ENCODE data around the gene PBLD.

The PBLD gene

DNA sequence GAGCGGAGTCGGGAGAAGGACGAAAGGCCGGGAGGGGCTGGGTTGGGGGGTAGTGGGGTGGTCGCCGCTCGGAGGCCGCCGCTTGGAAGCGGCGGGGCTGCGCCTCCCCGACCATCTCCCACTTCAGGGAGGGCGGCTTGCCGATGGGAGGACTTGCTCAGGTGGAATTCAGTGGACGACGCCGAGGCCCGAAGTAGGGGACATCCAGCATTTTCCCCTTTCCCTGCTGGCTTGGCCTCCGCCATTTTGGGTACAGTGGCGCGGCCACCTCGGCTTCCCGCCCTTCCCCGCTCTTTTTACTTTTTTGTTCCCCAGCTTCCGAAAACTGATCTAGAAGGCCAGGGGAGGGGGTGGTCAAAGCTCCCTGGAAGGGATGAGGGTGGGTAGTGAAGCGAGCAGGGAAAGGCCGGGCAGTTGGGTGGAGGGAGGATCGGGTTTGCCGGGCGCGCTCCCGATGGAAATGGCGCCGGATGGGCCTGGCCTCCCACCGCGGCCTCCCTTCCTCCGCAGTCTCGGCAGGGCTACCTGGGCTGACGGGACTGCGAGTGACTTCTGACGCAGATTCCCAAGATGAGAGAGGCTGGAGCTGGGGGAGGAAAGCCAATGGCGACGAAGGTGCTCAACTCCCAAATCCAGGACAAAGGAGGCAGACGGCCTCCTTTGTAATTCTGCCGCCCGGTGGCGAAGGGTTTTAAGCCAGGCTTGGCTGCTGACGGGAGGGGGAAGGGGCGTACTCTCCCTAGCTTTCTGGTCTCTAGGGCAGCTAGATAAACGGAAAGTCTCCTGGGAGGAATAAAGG, at the start of gene PBLD:
TSS of gene PBLD (minus strand) at position 670 of the 799 bp plus-strand sequence. CDS start 26,084 bp downstream, outside the sequence.
- peak; percentile 72 for DNase-seq

DNA sequence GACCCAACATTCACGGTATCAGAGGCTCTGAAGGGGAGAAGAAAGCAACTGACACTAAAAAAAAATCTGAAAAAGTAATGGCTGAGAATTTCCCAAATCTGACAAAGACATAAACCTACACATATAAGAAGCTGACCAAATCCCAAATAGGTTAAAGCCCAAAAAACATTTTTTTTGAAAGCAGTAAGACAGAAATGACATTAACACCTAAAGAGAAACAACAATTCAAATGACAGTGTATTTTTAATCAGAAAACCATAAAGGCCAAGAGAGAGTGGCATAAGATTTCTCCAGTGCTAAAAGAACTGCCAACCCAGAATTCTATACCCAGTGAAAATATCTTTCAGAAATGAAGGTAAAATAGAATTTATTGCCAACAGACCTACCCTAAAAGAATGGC, 38.9 kb upstream of the PBLD start:
- DNase-seq: no peak

DNA sequence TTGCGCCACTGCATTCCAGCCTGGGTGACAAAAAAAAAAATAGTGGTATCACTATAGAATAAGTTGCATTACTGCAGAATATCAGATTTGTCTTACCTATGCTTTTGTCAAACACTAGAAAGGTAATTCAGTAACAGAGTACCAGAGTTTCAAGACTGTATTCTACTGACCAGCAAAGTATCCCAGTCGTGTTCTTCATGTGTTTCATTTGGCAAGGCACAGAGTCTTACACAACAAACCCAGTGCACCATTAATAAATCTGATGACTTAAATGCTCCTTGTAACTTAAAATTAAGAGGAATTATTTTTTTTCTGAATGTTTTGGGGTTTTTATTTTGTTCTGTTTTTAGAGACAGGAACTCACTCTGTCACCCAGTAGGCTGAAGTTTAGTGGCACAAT, 34.4 kb upstream of the PBLD start:
- DNase-seq: no peak

DNA sequence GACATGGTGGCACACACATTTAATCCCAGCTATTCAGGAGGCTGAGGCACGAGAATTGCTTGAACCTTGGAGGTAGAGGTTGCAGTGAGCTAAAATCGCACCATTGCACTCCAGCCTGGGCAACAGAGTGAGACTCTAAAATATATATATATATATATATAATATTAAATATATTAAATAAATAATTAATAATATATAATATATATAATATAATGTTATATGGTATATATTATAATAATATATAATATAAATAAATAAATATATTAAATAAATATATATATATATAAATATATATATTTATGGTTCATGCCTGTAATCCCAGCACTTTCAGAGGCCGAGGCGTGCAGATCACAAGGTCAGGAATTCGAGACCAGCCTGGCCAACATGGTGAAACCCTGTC, 33.9 kb upstream of the PBLD start:
- DNase-seq: no peak

DNA sequence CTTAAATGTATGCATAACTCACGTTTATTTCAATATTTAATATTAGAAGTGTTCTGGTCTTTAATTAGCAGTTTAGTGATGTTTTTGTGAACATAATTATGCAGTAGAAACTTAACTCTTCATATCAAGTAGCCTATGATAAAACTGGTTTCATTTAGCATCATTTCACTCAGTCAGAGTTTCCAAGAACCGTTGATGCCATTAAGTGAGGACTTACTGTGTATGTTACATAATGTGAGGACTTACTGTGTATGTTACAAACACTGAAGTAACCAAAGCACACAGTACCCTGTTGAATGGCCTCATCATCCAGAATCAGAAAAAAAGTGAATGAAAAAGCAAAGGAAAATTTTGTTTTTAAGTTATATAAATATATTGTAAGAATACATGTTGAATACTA, 32.9 kb upstream of the PBLD start:
- DNase-seq: no peak

DNA sequence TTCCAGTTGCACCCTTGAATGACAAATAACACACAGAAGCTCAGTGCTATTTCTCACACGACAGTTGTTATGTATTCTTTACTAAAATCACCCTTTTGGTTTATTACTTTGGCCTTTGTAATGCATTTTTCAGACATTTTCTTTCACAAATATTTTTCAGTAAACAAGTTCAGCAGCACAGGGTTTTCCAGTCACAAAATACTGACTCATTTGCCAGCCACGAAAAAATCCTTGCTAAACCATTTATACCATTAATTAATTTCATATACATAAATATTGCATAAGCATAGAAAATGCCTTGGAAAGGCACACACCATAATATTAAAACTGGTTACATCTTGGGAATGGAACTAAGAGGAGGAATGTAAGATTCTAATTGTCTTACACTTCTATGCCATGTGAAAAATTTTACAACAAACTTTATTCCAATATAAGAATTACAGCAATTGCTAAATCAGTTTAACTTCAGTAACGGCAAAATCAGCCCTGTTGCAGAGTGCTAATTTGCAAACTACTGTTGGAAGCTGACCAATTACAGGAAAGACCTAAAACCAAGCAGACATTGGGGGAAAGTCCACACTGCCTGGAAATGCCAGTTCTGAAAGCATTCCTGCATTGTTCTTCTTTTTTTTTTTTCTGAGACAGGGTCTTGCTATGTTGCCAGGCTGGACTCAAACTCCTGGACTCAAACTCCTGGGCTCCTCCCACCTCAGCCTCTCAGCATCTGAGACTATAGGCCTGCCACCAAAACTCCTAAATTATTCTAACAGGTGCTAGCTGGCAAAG, 31.6 kb upstream of the PBLD start:
- DNase-seq: no peak

DNA sequence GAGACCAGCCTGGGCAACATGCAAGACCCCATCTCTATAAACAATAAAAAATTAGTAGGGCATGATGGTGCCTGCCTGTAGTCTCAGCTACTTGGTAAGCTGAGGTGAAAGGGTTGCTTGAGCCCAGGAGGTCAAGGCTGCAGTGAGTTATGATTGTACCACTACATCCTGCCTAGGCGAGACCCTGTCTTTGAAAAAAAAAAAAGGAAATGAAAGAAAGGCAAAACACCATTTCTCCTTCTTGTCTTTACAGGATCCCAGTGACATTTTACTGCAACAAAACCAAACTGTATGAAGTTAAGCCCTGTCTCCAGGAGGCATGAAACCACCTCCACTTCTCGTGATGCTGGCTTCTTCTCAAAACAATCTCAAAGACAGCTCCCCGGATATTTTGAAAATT, 29.9 kb upstream of the PBLD start:
- no peak for DNase-seq

DNA sequence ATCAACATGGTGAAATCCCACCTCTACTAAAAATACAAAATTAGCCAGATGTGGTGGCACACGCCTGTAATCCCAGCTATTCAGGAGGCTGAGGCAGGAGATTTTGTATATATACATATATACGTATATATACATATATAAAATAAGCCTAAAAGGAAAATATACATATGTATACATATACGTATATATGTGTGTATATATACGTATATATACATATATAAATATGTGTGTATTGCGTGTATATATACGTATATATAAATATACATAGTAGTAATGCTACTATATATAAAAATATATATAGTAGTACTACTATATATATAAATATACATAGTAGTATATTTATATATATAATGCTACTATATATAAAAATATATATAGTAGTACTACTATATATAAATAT, 26.5 kb upstream of the PBLD start:
- DNase-seq: no peak

DNA sequence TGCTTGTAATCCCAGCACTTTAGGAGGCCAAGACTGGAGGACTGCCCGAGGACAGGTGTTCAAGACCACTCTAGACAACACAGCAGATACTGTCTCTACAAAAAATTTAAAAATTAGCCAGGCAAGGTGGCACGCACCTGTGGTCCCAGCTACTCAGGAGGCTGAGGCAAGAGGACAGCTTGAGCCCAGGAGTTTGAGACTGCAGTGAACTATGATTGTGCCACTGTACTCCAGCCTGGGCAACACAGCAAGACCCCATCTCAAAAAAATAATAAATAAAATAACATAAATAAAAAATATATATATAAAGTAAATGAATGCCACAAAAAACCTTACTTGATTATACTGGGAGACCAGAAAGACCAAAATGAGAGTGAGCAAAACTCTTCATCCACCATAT, 20.8 kb upstream of the PBLD start:
- no peak for DNase-seq

DNA sequence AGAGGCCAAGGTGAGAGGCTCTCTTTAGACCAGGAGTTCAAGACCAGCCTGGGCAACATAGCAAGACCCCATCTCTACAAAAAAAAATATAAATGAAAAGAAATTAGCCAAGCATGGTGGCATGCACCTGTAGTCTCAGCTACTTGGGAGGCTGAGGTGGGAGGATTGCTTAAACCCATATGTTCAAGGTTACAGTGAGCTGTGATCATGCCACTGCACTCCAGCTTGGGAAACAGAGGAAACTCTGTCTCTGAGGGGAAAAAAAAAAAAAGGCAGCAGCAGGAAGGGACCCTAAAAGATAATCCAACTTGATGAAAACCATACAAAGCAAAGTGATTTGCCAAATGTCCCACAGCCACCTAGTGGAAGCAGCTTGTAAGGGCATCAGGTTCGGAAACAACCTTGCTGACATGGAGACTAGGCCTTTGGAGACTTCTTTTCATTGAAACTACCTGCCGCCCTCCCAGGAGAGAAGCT, 15.6 kb upstream of the PBLD start:
- peak; percentile 49 for DNase-seq

DNA sequence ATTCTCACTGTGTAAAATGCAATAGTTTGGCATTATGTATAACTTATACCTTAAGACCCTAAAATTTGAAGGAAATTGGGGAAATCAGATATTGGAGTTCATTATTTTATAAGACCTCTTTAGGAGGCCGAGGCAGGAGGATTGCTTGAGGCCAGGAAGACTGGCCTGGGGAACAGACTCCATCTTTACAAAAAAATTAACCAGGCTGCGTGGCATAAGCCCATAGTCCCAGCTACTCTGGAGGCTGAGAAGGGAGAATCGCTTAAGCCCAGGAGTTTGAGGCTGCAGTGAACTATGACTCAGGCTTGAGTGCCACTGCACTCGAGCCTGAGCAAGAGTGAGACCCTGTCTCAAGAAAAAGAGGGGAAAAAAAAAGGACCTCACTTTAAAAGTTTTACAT, 14.0 kb upstream of the PBLD start:
- no peak for DNase-seq

DNA sequence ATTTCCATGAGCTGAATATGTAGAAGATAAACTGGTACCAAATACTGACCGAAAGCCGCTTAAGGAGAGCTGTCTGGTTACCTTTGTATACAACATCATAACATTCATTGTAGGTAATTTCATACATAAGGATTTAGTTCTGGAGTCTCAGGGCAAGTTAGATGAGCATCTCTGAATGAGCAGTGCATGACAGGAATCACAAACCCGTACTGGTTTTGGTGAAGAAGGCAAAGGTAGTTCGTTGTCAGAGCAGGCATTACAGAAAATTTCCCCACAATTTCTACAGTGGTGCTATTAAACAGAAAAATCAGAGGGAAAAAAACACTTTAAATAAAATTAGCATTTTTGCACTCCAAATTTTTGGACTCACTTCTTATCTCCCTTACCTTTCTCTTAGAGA, 12.9 kb upstream of the PBLD start:
- no peak for DNase-seq

DNA sequence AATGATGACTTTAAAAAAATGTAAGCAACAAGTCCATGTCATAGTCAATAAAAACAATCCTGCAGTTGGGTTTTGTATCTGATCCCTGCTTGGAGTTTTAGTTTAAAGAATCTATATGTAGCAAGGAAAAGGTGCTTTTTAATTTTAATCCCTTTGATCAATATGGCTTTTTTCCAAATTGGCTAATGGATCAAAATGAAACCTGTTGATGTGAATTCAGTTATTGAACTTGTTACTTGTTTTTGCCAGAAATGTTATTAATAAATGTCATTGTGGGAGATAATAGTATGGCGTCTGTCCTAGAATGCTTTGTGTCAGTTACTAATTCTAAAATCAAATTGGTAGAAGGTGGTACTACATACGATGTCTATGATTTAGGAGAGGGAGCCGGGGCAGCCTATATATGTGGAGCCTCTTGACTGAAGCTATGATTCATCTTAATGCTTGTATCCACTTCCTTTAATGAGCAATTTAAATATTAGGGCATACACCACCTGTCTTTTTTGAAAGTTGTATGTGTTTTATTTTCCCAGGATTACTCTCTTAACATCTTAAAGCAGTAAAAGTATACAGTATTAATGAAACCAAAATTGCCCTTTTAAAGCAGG, 10.3 kb upstream of the PBLD start:
- DNase-seq: no peak

DNA sequence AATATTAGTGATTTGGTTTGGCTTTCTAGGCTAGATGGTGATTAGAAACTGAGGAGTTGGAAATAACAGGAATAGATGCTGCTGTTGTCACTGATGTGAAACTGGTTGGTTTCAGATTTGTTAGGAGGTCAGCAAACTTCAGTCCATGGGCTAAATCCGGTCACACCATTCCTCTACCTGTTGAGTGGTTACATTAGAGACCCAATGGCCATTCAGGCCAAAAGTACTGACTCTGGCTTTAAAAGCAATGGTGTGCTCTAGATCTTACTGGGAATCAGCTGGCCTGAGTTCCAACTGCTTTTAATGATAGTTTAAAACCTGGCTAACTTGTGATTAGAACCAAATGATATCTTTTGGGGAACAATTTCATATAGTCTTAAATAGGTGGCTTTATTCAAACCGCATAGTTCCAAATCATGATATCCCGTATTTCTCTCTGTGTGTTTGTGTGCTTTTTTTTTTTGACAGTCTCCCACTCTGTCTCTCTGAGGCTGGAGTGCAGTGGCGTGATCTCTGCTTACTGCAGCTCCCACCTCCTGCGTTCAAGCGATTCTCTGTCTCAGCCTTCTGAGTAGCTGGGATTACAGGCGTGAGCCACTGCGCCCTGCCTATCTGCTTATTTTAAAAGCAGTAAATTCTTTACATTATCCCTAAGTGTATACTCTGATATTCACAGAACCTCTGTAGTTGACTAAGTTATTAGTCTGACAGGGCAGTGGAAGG, 7.8 kb upstream of the PBLD start:
- no peak for DNase-seq

DNA sequence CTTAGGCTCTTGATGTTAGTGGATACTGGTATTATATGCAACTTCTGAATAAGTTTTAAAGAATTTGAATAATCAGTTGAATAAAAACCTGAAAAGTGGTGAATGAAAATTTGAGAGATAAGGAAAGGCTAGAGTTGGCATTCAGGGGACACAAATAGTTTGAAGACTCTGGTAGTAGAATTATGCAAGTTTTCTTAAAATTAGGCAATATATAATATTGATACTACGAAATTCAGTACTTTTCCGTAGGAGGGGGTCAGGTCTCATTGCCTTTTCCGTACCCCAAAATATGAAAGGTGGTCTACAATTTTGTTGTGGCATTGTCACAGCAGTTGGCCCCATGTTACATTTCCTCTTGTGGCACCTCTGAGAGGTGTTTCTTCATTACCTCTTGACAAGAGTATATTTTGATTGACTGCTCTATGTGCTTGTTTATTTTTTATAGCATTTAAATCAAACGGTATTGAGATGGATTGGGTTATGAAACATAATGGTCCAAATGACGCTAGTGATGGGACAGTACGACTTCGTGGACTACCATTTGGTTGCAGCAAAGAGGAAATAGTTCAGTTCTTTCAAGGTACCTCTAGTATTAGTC, 4.1 kb upstream of the PBLD start:
- DNase-seq: no peak

DNA sequence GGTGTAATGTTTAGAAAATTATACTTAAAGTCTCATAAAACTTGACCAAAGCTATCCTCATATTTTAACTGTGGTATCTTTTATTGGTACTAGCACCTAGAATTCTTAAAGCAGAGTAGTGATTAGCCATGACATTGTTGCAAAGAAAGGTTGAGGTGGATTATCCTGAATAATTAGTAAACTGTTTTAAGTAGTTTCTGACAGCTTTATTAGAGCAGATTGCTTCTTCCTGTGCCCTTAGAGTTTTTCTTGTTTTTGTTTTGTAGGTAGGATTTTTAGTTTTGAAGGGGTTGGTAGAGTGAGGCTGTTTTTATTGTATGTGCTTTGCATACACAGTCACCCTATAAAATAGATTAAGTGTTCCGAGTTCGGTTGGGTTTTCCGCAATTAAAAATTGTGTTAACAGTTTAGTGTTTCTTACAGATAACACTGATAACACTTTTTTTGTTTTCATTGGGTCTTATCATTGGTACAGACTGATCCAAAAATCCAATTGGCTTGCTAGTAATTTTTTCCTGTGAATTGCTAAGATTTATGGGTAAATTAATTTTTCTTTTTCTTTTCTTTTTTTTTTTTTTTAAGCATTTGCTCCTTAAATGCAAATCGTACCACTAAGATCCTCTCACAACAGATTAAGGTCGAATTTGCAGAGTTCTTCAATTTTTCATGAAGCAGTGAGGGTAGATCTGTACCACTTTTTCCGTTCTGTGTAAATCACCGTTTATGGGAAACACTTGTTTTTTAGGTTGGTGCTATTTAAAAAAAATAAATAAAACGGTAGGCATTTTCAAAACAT, 2.1 kb upstream of the PBLD start:
- no peak for DNase-seq

DNA sequence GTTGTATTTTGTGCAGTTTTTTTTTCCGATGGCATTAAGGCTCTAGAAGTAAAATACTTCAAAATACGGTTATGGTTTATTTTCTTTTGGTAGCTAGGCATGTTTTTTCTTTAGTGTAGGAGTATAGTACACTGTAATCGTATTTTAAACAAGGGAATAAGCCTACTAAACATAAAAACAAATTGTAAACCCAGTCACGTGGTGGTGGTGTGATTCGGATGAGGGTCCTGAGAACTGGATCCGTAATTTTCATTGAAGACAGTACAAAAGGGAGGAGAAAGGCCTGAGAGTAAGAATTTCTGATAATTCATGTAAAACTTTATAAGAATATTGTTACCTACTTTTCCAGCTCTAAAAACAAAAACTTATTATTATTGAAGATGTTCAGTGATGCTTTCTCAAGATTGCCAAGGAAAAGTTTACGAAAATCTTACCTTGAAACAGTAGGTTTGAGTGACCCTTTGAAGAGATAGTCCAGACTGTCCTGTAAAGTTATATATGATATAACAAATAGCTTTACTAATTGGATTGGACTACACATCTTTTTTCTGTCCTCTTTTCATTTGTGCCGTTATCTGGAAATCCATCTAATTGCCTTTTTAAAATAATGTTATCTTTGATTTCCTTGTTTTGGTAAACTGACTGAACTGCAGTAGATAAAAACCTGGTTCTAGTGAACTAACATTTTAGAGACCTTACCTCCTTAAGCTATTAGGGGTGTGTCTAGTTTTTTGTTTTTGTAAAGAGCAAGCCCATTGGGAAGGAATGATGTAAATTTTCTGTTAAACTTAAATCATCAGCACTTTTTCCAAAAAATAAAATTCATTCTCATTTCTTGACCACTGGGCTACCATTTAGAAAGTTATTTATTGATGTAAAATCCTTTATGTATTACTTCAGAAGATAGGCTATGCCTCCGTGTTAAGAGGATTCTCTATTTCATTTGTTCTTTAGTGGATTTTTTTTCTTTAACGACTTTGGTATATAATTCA, 1.0 kb upstream of the PBLD start:
- no peak for DNase-seq

DNA sequence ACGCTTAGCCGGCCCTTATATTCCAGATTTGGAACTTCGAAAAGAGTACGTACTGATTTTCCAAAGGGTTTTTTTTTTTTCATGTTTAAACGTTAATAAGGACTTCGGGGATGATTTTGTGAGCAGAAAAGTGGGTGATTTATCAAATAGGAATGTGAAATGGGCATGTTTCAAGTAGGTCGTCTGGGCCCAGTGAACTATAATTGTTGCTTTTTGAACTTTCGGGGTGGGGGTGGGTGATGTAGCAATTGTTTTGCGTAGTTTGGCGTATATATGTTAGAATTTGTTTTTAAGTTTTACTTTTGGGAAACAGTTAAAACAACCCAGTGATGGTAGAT, 299 bp upstream of the PBLD start:
- DNase-seq: no peak

DNA sequence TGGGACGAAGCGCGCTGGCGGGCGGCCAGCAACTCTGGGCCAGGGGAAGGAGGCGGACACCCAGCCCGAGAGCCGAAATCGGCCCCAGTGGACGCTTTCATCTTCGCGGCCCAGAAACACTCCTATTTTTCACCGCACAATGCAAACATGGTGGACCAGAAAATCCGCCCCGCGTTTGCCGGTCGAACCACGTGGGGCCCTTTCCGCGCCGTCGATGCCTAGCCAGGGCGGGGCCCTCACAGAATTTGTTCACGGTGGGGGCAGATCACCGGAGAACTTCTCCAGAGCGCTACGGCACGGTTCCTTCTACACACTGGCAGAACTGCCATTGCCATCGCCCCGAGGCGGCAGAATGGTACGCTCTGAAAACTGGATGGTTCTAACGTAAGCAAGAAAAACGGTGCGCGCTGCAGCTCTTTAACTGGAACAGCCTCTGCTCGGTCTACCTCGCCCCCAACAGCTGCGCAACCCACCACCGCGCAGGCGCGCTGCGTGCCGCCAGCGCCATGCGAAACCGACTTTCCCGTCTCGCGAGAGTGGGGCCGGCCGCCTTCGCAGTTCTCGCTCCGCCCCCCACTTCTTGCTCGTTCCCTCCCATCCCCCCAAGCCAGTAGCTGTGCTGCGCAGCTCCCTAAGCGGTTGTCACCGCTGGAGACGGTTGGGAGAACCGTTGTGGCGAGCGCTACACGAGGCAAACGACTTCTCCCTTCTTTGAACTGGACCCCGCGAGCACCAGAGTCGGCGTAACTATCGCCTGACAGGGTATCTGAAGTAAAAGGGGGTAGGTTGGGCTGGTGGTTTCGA, 1.1 kb downstream of the PBLD start, which contains the start of gene HNRNPH3:
TSS of gene HNRNPH3 (plus strand) at position 610 of the 804 bp plus-strand sequence. CDS start 5,158 bp downstream, outside the sequence.
- peak; percentile 99 for DNase-seq
